HEK293T (cell line): ENCODE data around the gene PCDHA9.

Experiments used
- CTCF ChIA-PET: fragments of 350-600 bp; formaldehyde crosslinking; extraction: SDS; loops from one replicate; lab custom pipeline; 2021; ENCODE audit warnings: antibody characterized with exemption, inconsistent platforms; lab: Yijun Ruan, JAX
- POLR2A ChIA-PET: fragments of 350-600 bp; formaldehyde crosslinking; extraction: SDS; loops from one replicate; lab custom pipeline; 2020; ENCODE audit warnings: antibody characterized with exemption, inconsistent platforms; lab: Yijun Ruan, JAX
- DNase-seq: peaks from one replicate; pipeline ENCODE4 v3.0.0; 2012; ENCODE audit warnings: mixed read lengths; ENCODE audit errors: extremely low spot score
- ARNT ChIP-seq: fragments of 450-650 bp; IDR thresholded peaks from 2 replicates; pipeline ENCODE4 v1.6.1; 2017; ENCODE audit warnings: mild to moderate bottlenecking
- BHLHE40 ChIP-seq: fragments of 450-650 bp; IDR thresholded peaks from 2 replicates; pipeline ENCODE4 v1.6.1; 2016; ENCODE audit warnings: mild to moderate bottlenecking, moderate library complexity, borderline replicate concordance
- CTBP1 ChIP-seq: fragments of 450-650 bp; IDR thresholded peaks from 2 replicates; pipeline ENCODE4 v1.6.1; 2016; ENCODE audit warnings: borderline replicate concordance
- ELF4 ChIP-seq: fragments of 450-650 bp; IDR thresholded peaks from 2 replicates; pipeline ENCODE4 v1.6.1; 2017; ENCODE audit warnings: antibody characterized with exemption
- FOXA1 ChIP-seq: fragments of 450-650 bp; IDR thresholded peaks from 2 replicates; pipeline ENCODE4 v1.6.1; 2016; ENCODE audit warnings: mild to moderate bottlenecking
- FOXK2 ChIP-seq: fragments of 450-650 bp; IDR thresholded peaks from 2 replicates; pipeline ENCODE4 v1.6.1; 2016; ENCODE audit warnings: mild to moderate bottlenecking
- FOXM1 ChIP-seq: fragments of 450-650 bp; IDR thresholded peaks from 2 replicates; pipeline ENCODE4 v1.6.1; 2017; ENCODE audit warnings: mild to moderate bottlenecking, borderline replicate concordance
- HDGF ChIP-seq: fragments of 450-650 bp; IDR thresholded peaks from 2 replicates; pipeline ENCODE4 v1.6.1; 2017; ENCODE audit warnings: antibody characterized with exemption, borderline replicate concordance
- LEF1 ChIP-seq: fragments of 450-650 bp; IDR thresholded peaks from 2 replicates; pipeline ENCODE4 v1.6.1; 2017; ENCODE audit warnings: mild to moderate bottlenecking, borderline replicate concordance
- NFRKB ChIP-seq: fragments of 450-650 bp; IDR thresholded peaks from 2 replicates; pipeline ENCODE4 v1.6.1; 2016; ENCODE audit warnings: mild to moderate bottlenecking, moderate library complexity
- PKNOX1 ChIP-seq: fragments of 450-650 bp; IDR thresholded peaks from 2 replicates; pipeline ENCODE4 v1.6.1; 2016
- SP1 ChIP-seq: fragments of 450-650 bp; IDR thresholded peaks from 2 replicates; pipeline ENCODE4 v1.6.1; 2017
- SUZ12 ChIP-seq: fragments of 450-650 bp; IDR thresholded peaks from 2 replicates; pipeline ENCODE4 v1.6.1; 2016; ENCODE audit warnings: mild to moderate bottlenecking
- TARDBP ChIP-seq: fragments of 450-650 bp; IDR thresholded peaks from 2 replicates; pipeline ENCODE4 v1.6.1; 2016
- ZNF384 ChIP-seq: fragments of 450-650 bp; IDR thresholded peaks from 2 replicates; pipeline ENCODE4 v1.6.1; 2016

Gene PCDHA9

GRCh38 chr5:140882591-140882899 is 34.4 kb downstream of the PCDHA9 start:
- no peak for TF ChIP-seq HDGF
- TF ChIP-seq CTBP1, result no peak
- TF ChIP-seq FOXK2, result no peak
- TF ChIP-seq FOXA1, result no peak
- TF ChIP-seq LEF1, result no peak
- TF ChIP-seq ZNF384, result no peak
- TF ChIP-seq SUZ12, result no peak
- TF ChIP-seq ARNT, result no peak
- no peak for TF ChIP-seq BHLHE40
- no peak for TF ChIP-seq PKNOX1
- POLR2A ChIA-PET, result no interaction called here
- DNase-seq, result no peak
- CTCF ChIA-PET, result no interaction called here

- POLR2A ChIA-PET, result no interaction called here
- no peak for TF ChIP-seq HDGF
- no peak for TF ChIP-seq ARNT
- TF ChIP-seq NFRKB, result no peak
- TF ChIP-seq LEF1, result no peak
- no peak for TF ChIP-seq ELF4
- TF ChIP-seq FOXM1, result no peak
- TF ChIP-seq PKNOX1, result no peak
- no peak for TF ChIP-seq CTBP1
- TF ChIP-seq FOXA1, result no peak
- TF ChIP-seq TARDBP, result no peak
- no peak for TF ChIP-seq SP1
- CTCF ChIA-PET, result no interaction called here
- no peak for DNase-seq
Measured at GRCh38 chr5:140883373-140883772, 35.2 kb downstream of the PCDHA9 start.

GRCh38 chr5:140883927-140884697 is 35.9 kb downstream of the PCDHA9 start:
- POLR2A ChIA-PET, result no interaction called here
- CTCF ChIA-PET, result no interaction called here
- DNase-seq, result no peak
- no peak for TF ChIP-seq LEF1
- no peak for TF ChIP-seq SUZ12
- no peak for TF ChIP-seq ZNF384
- no peak for TF ChIP-seq BHLHE40
- no peak for TF ChIP-seq FOXA1
